Measurements from ENCODE around the gene STK10. TPM values are rescaled to one million over a fixed set of nuclear protein-coding genes. Genes with fewer than 3 reads are reported as not detected.

STK10 gene
- polyA plus RNA-seq, 1 of the 3 experiments (the other 2 are of a cell fraction) = 11.0 TPM

- Histone ChIP-seq H3K9me3 (no peaks in the 10 kb centered on the region), H3K79me2 (ENCODE audit: insufficient read depth) (no peaks in the 10 kb centered on the region; the same call in 1 of the 2 replicates), H3K27ac (ENCODE audit: low read depth in 2 of 2, low read length in 1 of 2) (no peak overlapping the region), H2AFZ (ENCODE audit: low read depth) (no peak overlapping the region), H3K36me3 (replicated peaks in 1 of 2; ENCODE audit: control insufficient read depth in 1 of 2, insufficient read depth in 2 of 2, low read length in 1 of 2) (no peaks in the 10 kb centered on the region), H3K27me3 (ENCODE audit: insufficient read depth) (no peaks in the 10 kb centered on the region), H4K20me1 (ENCODE audit: insufficient read depth) (no peaks in the 10 kb centered on the region), H3K9me2 (no peaks in the 10 kb centered on the region), H3F3A (replicated peaks; ENCODE audit: insufficient read depth) (peaks cover 5% of the 10 kb centered on the region), H3K4me1 (ENCODE audit: control insufficient read depth in 1 of 2, insufficient read depth in 2 of 2, low read depth in 1 of 2, low read length in 1 of 2) (peaks cover 14 to 25% of the 10 kb centered on the region in 2 experiments; a peak in 3 of 4 replicates), H3K4me3 (ENCODE audit: low read depth in 2 of 2, low read length in 1 of 2) (no peak overlapping the region), H3K9ac (no peak overlapping the region), H3K4me2 (no peak overlapping the region)
- ChIA-PET CTCF (interaction anchor here (0.6 to 5.6 kb wide), 25 partner anchors 10 to 591 kb away, joined by 3 to 60 read pairs (median 4); partner anchors contain the start of genes STK10 and UBTD2), POLR2A (interaction anchor here (1.2 to 1.5 kb wide), 2 partner anchors 82 to 177 kb away, joined by 3 to 5 read pairs; partner anchors contain the start of genes STK10 and UBTD2)
- no peak for DNase-seq
- TF ChIP-seq SIN3A (IDR thresholded peaks at IDR 0.05; ENCODE audit: borderline replicate concordance, low read depth, low read length) (no peak), GATA2 (CRISPR knock-in tag; IDR thresholded peaks at IDR 0.05) (no peak), FOXM1 (IDR thresholded peaks at IDR 0.05; ENCODE audit: low read depth) (no peak), GABPA (IDR thresholded peaks at IDR 0.05; ENCODE audit: low read depth) (no peak), TAF1 (IDR thresholded peaks at IDR 0.05; ENCODE audit: borderline replicate concordance, low read depth, low read length) (no peak), IRF3 (IDR thresholded peaks at IDR 0.05; ENCODE audit: low read depth, low read length) (no peak), YY1 (IDR thresholded peaks at IDR 0.05; ENCODE audit: low read depth) (no peak), SMC3 (IDR thresholded peaks at IDR 0.05; ENCODE audit: low read depth, low read length) (no peak), POLR2AphosphoS5 (IDR thresholded peaks at IDR 0.05; ENCODE audit: low read depth, low read length) (no peak), TEAD4 (IDR thresholded peaks at IDR 0.05; ENCODE audit: borderline replicate concordance, insufficient read depth) (no peak), RCOR1 (IDR thresholded peaks at IDR 0.05; ENCODE audit: low read length) (no peak), RFX5 (IDR thresholded peaks at IDR 0.05; ENCODE audit: low read length) (no peak), EP300 (IDR thresholded peaks at IDR 0.05; ENCODE audit: borderline replicate concordance in 1 of 2, low read depth in 1 of 2, low read length in 1 of 2) (no peak), JUND (IDR thresholded peaks at IDR 0.05) (no peak), ZBTB33 (IDR thresholded peaks at IDR 0.05; ENCODE audit: borderline replicate concordance, low read depth) (no peak)
- WGBS (ENCODE audit: low lambda C conversion rate) = 80% methylated on average over 1 of the region's 14 CpGs
Observed at GRCh38 chr5:172105811-172106210, 82.2 kb downstream of the STK10 start.
